ENCODE data around the gene SNX33. TPM values are rescaled to one million over a fixed set of nuclear protein-coding genes. Genes with fewer than 3 reads are reported as not detected.
"Not testable (repeated sequence)": the region's sequence is repeated elsewhere in the genome, so short reads cannot be mapped to it uniquely, and the experiment has no call there.

SNX33 gene
- total RNA-seq, 1 donor, result 1.2 TPM

GRCh38 chr15:75682181-75683135 is 34.7 kb downstream of the SNX33 start:
- Histone ChIP-seq H3K4me1 (ENCODE audit: insufficient read depth, low read length) (no peaks in the 10 kb centered on the region), H3K4me3 (ENCODE audit: low read length) (no peak overlapping the region), H3K27me3 (ENCODE audit: insufficient read depth, low read length) (no peaks in the 10 kb centered on the region), H3K9me3 (ENCODE audit: low read depth, low read length) (no peaks in the 10 kb centered on the region)

- not testable (repeated sequence) for H3K9me3 ChIP-seq (ENCODE audit: low read depth, low read length); H3K27me3 ChIP-seq (ENCODE audit: insufficient read depth, low read length); H3K4me3 ChIP-seq (ENCODE audit: low read length); H3K4me1 ChIP-seq (ENCODE audit: insufficient read depth, low read length)
Measured at GRCh38 chr15:75683646-75684312, 36.1 kb downstream of the SNX33 start.

GRCh38 chr15:75684648-75685047 is 36.9 kb downstream of the SNX33 start:
- H3K4me3 ChIP-seq (ENCODE audit: low read length), result no peak overlapping the region
- H3K9me3 ChIP-seq (ENCODE audit: low read depth, low read length), result no peaks in the 10 kb centered on the region
- H3K27me3 ChIP-seq (ENCODE audit: insufficient read depth, low read length), result no peaks in the 10 kb centered on the region
- H3K4me1 ChIP-seq (ENCODE audit: insufficient read depth, low read length), result no peaks in the 10 kb centered on the region

- Histone ChIP-seq H3K9me3 (ENCODE audit: low read depth, low read length) (no peaks in the 10 kb centered on the region), H3K4me1 (ENCODE audit: insufficient read depth, low read length) (no peaks in the 10 kb centered on the region), H3K27me3 (ENCODE audit: insufficient read depth, low read length) (no peaks in the 10 kb centered on the region), H3K4me3 (ENCODE audit: low read length) (no peak overlapping the region)
Measured at GRCh38 chr15:75685195-75685594, 37.5 kb downstream of the SNX33 start.

- H3K4me3 ChIP-seq (ENCODE audit: low read length); H3K9me3 ChIP-seq (ENCODE audit: low read depth, low read length); H3K27me3 ChIP-seq (ENCODE audit: insufficient read depth, low read length); H3K4me1 ChIP-seq (ENCODE audit: insufficient read depth, low read length): not testable (repeated sequence)
Measured at GRCh38 chr15:75686212-75686642, 38.5 kb downstream of the SNX33 start.

- H3K4me1 ChIP-seq (ENCODE audit: insufficient read depth, low read length), result no peaks in the 10 kb centered on the region
- no peak overlapping the region for H3K4me3 ChIP-seq (ENCODE audit: low read length)
- H3K27me3 ChIP-seq (ENCODE audit: insufficient read depth, low read length), result no peaks in the 10 kb centered on the region
- no peaks in the 10 kb centered on the region for H3K9me3 ChIP-seq (ENCODE audit: low read depth, low read length)
Measured at GRCh38 chr15:75687486-75688277, 40.0 kb downstream of the SNX33 start.

GRCh38 chr15:75688278-75688557 is 40.5 kb downstream of the SNX33 start:
- Histone ChIP-seq H3K4me3 (ENCODE audit: low read length) (no peak overlapping the region), H3K9me3 (ENCODE audit: low read depth, low read length) (no peaks in the 10 kb centered on the region), H3K27me3 (ENCODE audit: insufficient read depth, low read length) (no peaks in the 10 kb centered on the region), H3K4me1 (ENCODE audit: insufficient read depth, low read length) (no peaks in the 10 kb centered on the region)

GRCh38 chr15:75688831-75689230 is 41.1 kb downstream of the SNX33 start:
- H3K9me3 ChIP-seq (ENCODE audit: low read depth, low read length), result no peaks in the 10 kb centered on the region
- no peak overlapping the region for H3K4me3 ChIP-seq (ENCODE audit: low read length)
- no peaks in the 10 kb centered on the region for H3K27me3 ChIP-seq (ENCODE audit: insufficient read depth, low read length)
- peaks cover 6% of the 10 kb centered on the region for H3K4me1 ChIP-seq (ENCODE audit: insufficient read depth, low read length)

- H3K4me3 ChIP-seq (ENCODE audit: low read length); H3K9me3 ChIP-seq (ENCODE audit: low read depth, low read length); H3K27me3 ChIP-seq (ENCODE audit: insufficient read depth, low read length): not testable (repeated sequence)
- H3K4me1 ChIP-seq (ENCODE audit: insufficient read depth, low read length), result peaks cover 12% of the 10 kb centered on the region
Measured at GRCh38 chr15:75689429-75689828, 41.7 kb downstream of the SNX33 start.

- not testable (repeated sequence) for H3K27me3 ChIP-seq (ENCODE audit: insufficient read depth, low read length); H3K4me3 ChIP-seq (ENCODE audit: low read length); H3K9me3 ChIP-seq (ENCODE audit: low read depth, low read length)
- H3K4me1 ChIP-seq (ENCODE audit: insufficient read depth, low read length), result peaks cover 25% of the 10 kb centered on the region
Measured at GRCh38 chr15:75692311-75692710, 44.6 kb downstream of the SNX33 start.

- H3K4me1 ChIP-seq (ENCODE audit: insufficient read depth, low read length), result peaks cover 25% of the 10 kb centered on the region
- not testable (repeated sequence) for H3K4me3 ChIP-seq (ENCODE audit: low read length); H3K9me3 ChIP-seq (ENCODE audit: low read depth, low read length); H3K27me3 ChIP-seq (ENCODE audit: insufficient read depth, low read length)
Measured at GRCh38 chr15:75693028-75693427, 45.3 kb downstream of the SNX33 start.

GRCh38 chr15:75693501-75694240 is 46.0 kb downstream of the SNX33 start:
- Histone ChIP-seq H3K4me1 (ENCODE audit: insufficient read depth, low read length) (peaks cover 25% of the 10 kb centered on the region), H3K4me3 (ENCODE audit: low read length) (no peak overlapping the region)

GRCh38 chr15:75694241-75695182 is 46.8 kb downstream of the SNX33 start:
- Histone ChIP-seq H3K4me1 (ENCODE audit: insufficient read depth, low read length) (peaks cover 33% of the 10 kb centered on the region), H3K4me3 (ENCODE audit: low read length) (no peak overlapping the region), H3K27me3 (ENCODE audit: insufficient read depth, low read length) (peaks cover 7% of the 10 kb centered on the region), H3K9me3 (ENCODE audit: low read depth, low read length) (no peaks in the 10 kb centered on the region)

More at GRCh38 chr15:75693501-75694240, 46.0 kb downstream of the SNX33 start:
- peaks cover 7% of the 10 kb centered on the region for H3K27me3 ChIP-seq (ENCODE audit: insufficient read depth, low read length)
- H3K9me3 ChIP-seq (ENCODE audit: low read depth, low read length), result no peaks in the 10 kb centered on the region

GRCh38 chr15:75695220-75695619 is 47.5 kb downstream of the SNX33 start:
- Histone ChIP-seq H3K9me3 (ENCODE audit: low read depth, low read length) (no peaks in the 10 kb centered on the region), H3K27me3 (ENCODE audit: insufficient read depth, low read length) (peaks cover 7% of the 10 kb centered on the region), H3K4me3 (ENCODE audit: low read length) (no peak overlapping the region), H3K4me1 (ENCODE audit: insufficient read depth, low read length) (peaks cover 39% of the 10 kb centered on the region)
